Prostate gland (tissue), 2 donors: Measurements from ENCODE around the gene NDUFV1. TPM values are rescaled to one million over a fixed set of nuclear protein-coding genes. Genes with fewer than 3 reads are reported as not detected.
"Not testable (repeated sequence)": the region's sequence is repeated elsewhere in the genome, so short reads cannot be mapped to it uniquely, and the experiment has no call there.

Experiments
- DNase-seq: peaks from one replicate; pipeline ENCODE4 v3.0.0-alpha.2; 2019; ENCODE audit warnings: low spot score
- H3K27ac ChIP-seq, 2 donors: fragments of 200-600 bp; sonication (generic); 2 replicates each; pipeline ENCODE4 v1.5.1; 2017 to 2019
- H3K27me3 ChIP-seq: fragments of 200-600 bp; sonication (generic); replicated peaks from 2 replicates; pipeline ENCODE4 v1.5.1; 2019; ENCODE audit not compliant: insufficient read depth
- H3K36me3 ChIP-seq, 2 donors: fragments of 200-600 bp; sonication (generic); 1 replicate in 1 of 2; 2 replicates in 1 of 2; pipeline versions ENCODE4 v1.5.1 to v1.8.1; 2017 to 2019
- H3K4me1 ChIP-seq: fragments of 200-600 bp; sonication (generic); replicated peaks from 2 replicates; pipeline ENCODE4 v1.5.1; 2019
- H3K4me3 ChIP-seq, 2 donors: fragments of 200-600 bp; sonication (generic); 2 replicates each; pipeline ENCODE4 v1.5.1; 2017 to 2019
- H3K9me3 ChIP-seq: fragments of 200-600 bp; sonication (generic); 2 replicates; pipeline ENCODE4 v1.5.1; 2017
- CTCF ChIP-seq, 4 experiments: fragments of 200-600 bp in 2 of 4; fragments of 450-650 bp in 2 of 4; sonication (generic) in 2 of 4; IDR thresholded peaks; 1 replicate in 3 of 4; 2 replicates in 1 of 4; pipeline ENCODE4 v1.5.1; 2016 to 2019; ENCODE audit warnings: antibody characterized with exemption in 4 of 4, mild to moderate bottlenecking in 2 of 4, moderate library complexity in 2 of 4
- POLR2A ChIP-seq: fragments of 450-650 bp; IDR thresholded peaks from one replicate; pipeline ENCODE4 v1.6.1; 2016; ENCODE audit warnings: antibody characterized with exemption, mild to moderate bottlenecking
- POLR2AphosphoS5 ChIP-seq: sonication (generic); formaldehyde crosslinking; IDR thresholded peaks from one replicate; pipeline ENCODE4 v1.6.1; 2017; ENCODE audit warnings: antibody characterized with exemption
- WGBS: methylation state at CpG from one replicate; pipeline ENCODE4 v1.1.5; 2018; 5-methylcytosine and 5-hydroxymethylcytosine counted together
- intact Hi-C: fragments of 100-400 bp; cut with DNase I; formaldehyde crosslinking; loops from one replicate; pipeline ENCODE4 v1.14.2; 2022
- total RNA-seq, 2 donors: library from RNA; depleted of rRNA; stranded (reverse); fragments of >200 nt; gene quantifications; one replicate each; pipeline ENCODE4 v1.1.0, GENCODE V29; 2016

Gene NDUFV1
- 100 to 1,000 TPM; 190 to 260 TPM for total RNA-seq

- TF ChIP-seq POLR2A (peak; percentile 73), POLR2AphosphoS5 (peak; percentile 98), CTCF (IDR thresholded peaks at IDR 0.05) (peak; percentile 51 to 95 (median 86))
- under 1% methylated on average over 47 of the region's 69 CpGs for WGBS
- H3K4me3 ChIP-seq: peak within 1 kb of the TSS; percentile 54 to 94
- intact Hi-C loops: loop anchor here (2.0 kb wide), 1 partner anchor 24 kb away; the partner anchor contains the start of gene GSTP1
- peak; percentile 94 for DNase-seq
- H3K27ac ChIP-seq: peak within 1 kb of the TSS; percentile 47 to 76
- H3K9me3 ChIP-seq: no peaks in the 10 kb centered on the region
- H3K4me1 ChIP-seq: peaks cover 8% of the 10 kb centered on the region
- H3K36me3 ChIP-seq: peaks cover 7 to 9% of the 10 kb centered on the region in 2 donors
- H3K27me3 ChIP-seq: no peaks in the 10 kb centered on the region
These were observed at the start of gene NDUFV1 for GRCh38 chr11:67606492-67607295. TSS of gene NDUFV1 (plus strand) at chr11:67606936. CDS start at chr11:67607005, 69 bp downstream.

- Histone ChIP-seq H3K4me1 (no peaks in the 10 kb centered on the region), H3K4me3 (no peak overlapping the region), H3K36me3 (no peaks in the 10 kb centered on the region), H3K9me3 (no peaks in the 10 kb centered on the region), H3K27me3 (no peaks in the 10 kb centered on the region), H3K27ac (no peak overlapping the region)
- no peak for DNase-seq
- TF ChIP-seq POLR2A (no peak), POLR2AphosphoS5 (no peak), CTCF (IDR thresholded peaks at IDR 0.05) (no peak)
- 54% methylated on average over 19 of the region's 19 CpGs for WGBS
- intact Hi-C loops: no loop called here
These were observed 48.5 kb upstream of the NDUFV1 start for GRCh38 chr11:67558084-67558772.

- Histone ChIP-seq H3K27ac (no peak overlapping the region), H3K4me3 (no peak overlapping the region), H3K4me1 (no peaks in the 10 kb centered on the region), H3K27me3 (no peaks in the 10 kb centered on the region), H3K9me3 (no peaks in the 10 kb centered on the region), H3K36me3 (no peaks in the 10 kb centered on the region)
- intact Hi-C loops: no loop called here
- DNase-seq: no peak
- 76% methylated on average over 10 of the region's 10 CpGs for WGBS
- TF ChIP-seq POLR2A (no peak), POLR2AphosphoS5 (no peak), CTCF (IDR thresholded peaks at IDR 0.05) (no peak)
These were observed 44.6 kb upstream of the NDUFV1 start for GRCh38 chr11:67561971-67562619.

- H3K4me3 ChIP-seq: no peak overlapping the region
- H3K27ac ChIP-seq: no peak overlapping the region
- WGBS: 63% methylated on average over 10 of the region's 10 CpGs
- no peaks in the 10 kb centered on the region for H3K4me1 ChIP-seq
- no peaks in the 10 kb centered on the region for H3K27me3 ChIP-seq
- DNase-seq: no peak
- H3K36me3 ChIP-seq: no peaks in the 10 kb centered on the region
- H3K9me3 ChIP-seq: no peaks in the 10 kb centered on the region
- no peak for TF ChIP-seq POLR2A
- intact Hi-C loops: no loop called here
These were observed 43.6 kb upstream of the NDUFV1 start for GRCh38 chr11:67562963-67563704.

- H3K36me3 ChIP-seq, DNase-seq, H3K4me3 ChIP-seq, intact Hi-C loops, H3K4me1 ChIP-seq, H3K27ac ChIP-seq, H3K9me3 ChIP-seq, H3K27me3 ChIP-seq: not testable (repeated sequence)
- WGBS: 66% methylated on average over 11 of the region's 11 CpGs
These were observed 43.0 kb upstream of the NDUFV1 start for GRCh38 chr11:67563705-67564114.
